Measurements from ENCODE around the gene GSK3B. TPM values are rescaled to one million over a fixed set of nuclear protein-coding genes. Genes with fewer than 3 reads are reported as not detected.

GSK3B gene
- total and polyA plus RNA-seq, 2 experiments from 2014 or later: 29.0 to 45.3 TPM

- no peaks in the 10 kb centered on the region for H3K36me3 ChIP-seq (ENCODE audit: insufficient read depth)
- no peaks in the 10 kb centered on the region for H3K27me3 ChIP-seq (ENCODE audit: insufficient read depth)
- peaks cover 40% of the 10 kb centered on the region for H4K20me1 ChIP-seq (replicated peaks; ENCODE audit: insufficient read depth)
- no peak overlapping the region; the same call in 1 of the 2 replicates for H3K4me2 ChIP-seq
- peak overlapping the region; percentile 6; the same call in 1 of the 2 replicates for H3K27ac Mint-ChIP-seq
- no peak for DNase-seq (ENCODE audit: low spot score)
- no peaks in the 10 kb centered on the region for H3F3A ChIP-seq (replicated peaks; ENCODE audit: low read depth)
- H3K4me1 Mint-ChIP-seq: peaks cover 17% of the 10 kb centered on the region; the same call in 2 of the 3 replicates
- peaks cover 7% of the 10 kb centered on the region; the same call in 1 of the 2 replicates for H3K4me1 ChIP-seq (ENCODE audit: insufficient read depth)
- TF ChIP-seq CTCF (conservative IDR thresholded peaks at IDR 0.05; ENCODE audit: low read depth in 2 of 2): no peak
- TF ChIP-seq POLR2AphosphoS5 (IDR thresholded peaks at IDR 0.05; ENCODE audit: low read depth): no peak
- no peak for TF ChIP-seq STAT1 (IDR thresholded peaks at IDR 0.05; ENCODE audit: unreplicated experiment)
- no peak for TF ChIP-seq EZH2phosphoT487 (IDR thresholded peaks at IDR 0.05; ENCODE audit: unreplicated experiment)
- TF ChIP-seq CREB1 (CRISPR knock-in tag; IDR thresholded peaks at IDR 0.05; ENCODE audit: low read depth): no peak
- TF ChIP-seq ZNF114 (CRISPR knock-in tag; IDR thresholded peaks at IDR 0.05): no peak
- no peak for TF ChIP-seq NANOG (IDR thresholded peaks at IDR 0.05; ENCODE audit: borderline replicate concordance)
- TF ChIP-seq, protein P1, sequence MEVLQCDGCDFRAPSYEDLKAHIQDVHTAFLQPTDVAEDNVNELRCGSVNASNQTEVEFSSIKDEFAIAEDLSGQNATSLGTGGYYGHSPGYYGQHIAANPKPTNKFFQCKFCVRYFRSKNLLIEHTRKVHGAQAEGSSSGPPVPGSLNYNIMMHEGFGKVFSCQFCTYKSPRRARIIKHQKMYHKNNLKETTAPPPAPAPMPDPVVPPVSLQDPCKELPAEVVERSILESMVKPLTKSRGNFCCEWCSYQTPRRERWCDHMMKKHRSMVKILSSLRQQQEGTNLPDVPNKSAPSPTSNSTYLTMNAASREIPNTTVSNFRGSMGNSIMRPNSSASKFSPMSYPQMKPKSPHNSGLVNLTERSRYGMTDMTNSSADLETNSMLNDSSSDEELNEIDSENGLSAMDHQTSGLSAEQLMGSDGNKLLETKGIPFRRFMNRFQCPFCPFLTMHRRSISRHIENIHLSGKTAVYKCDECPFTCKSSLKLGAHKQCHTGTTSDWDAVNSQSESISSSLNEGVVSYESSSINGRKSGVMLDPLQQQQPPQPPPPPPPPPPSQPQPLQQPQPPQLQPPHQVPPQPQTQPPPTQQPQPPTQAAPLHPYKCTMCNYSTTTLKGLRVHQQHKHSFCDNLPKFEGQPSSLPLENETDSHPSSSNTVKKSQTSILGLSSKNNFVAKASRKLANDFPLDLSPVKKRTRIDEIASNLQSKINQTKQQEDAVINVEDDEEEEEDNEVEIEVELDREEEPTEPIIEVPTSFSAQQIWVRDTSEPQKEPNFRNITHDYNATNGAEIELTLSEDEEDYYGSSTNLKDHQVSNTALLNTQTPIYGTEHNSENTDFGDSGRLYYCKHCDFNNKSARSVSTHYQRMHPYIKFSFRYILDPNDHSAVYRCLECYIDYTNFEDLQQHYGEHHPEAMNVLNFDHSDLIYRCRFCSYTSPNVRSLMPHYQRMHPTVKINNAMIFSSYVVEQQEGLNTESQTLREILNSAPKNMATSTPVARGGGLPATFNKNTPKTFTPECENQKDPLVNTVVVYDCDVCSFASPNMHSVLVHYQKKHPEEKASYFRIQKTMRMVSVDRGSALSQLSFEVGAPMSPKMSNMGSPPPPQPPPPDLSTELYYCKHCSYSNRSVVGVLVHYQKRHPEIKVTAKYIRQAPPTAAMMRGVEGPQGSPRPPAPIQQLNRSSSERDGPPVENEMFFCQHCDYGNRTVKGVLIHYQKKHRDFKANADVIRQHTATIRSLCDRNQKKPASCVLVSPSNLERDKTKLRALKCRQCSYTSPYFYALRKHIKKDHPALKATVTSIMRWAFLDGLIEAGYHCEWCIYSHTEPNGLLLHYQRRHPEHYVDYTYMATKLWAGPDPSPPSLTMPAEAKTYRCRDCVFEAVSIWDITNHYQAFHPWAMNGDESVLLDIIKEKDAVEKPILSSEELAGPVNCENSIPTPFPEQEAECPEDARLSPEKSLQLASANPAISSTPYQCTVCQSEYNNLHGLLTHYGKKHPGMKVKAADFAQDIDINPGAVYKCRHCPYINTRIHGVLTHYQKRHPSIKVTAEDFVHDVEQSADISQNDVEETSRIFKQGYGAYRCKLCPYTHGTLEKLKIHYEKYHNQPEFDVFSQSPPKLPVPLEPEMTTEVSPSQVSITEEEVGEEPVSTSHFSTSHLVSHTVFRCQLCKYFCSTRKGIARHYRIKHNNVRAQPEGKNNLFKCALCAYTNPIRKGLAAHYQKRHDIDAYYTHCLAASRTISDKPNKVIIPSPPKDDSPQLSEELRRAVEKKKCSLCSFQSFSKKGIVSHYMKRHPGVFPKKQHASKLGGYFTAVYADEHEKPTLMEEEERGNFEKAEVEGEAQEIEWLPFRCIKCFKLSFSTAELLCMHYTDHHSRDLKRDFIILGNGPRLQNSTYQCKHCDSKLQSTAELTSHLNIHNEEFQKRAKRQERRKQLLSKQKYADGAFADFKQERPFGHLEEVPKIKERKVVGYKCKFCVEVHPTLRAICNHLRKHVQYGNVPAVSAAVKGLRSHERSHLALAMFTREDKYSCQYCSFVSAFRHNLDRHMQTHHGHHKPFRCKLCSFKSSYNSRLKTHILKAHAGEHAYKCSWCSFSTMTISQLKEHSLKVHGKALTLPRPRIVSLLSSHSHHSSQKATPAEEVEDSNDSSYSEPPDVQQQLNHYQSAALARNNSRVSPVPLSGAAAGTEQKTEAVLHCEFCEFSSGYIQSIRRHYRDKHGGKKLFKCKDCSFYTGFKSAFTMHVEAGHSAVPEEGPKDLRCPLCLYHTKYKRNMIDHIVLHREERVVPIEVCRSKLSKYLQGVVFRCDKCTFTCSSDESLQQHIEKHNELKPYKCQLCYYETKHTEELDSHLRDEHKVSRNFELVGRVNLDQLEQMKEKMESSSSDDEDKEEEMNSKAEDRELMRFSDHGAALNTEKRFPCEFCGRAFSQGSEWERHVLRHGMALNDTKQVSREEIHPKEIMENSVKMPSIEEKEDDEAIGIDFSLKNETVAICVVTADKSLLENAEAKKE (CRISPR knock-in tag; IDR thresholded peaks at IDR 0.05): no peak
- TF ChIP-seq, protein P2, sequence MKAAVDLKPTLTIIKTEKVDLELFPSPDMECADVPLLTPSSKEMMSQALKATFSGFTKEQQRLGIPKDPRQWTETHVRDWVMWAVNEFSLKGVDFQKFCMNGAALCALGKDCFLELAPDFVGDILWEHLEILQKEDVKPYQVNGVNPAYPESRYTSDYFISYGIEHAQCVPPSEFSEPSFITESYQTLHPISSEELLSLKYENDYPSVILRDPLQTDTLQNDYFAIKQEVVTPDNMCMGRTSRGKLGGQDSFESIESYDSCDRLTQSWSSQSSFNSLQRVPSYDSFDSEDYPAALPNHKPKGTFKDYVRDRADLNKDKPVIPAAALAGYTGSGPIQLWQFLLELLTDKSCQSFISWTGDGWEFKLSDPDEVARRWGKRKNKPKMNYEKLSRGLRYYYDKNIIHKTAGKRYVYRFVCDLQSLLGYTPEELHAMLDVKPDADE (IDR thresholded peaks at IDR 0.05): no peak
- TF ChIP-seq JUNB (IDR thresholded peaks at IDR 0.05; ENCODE audit: unreplicated experiment): no peak
- no peak for TF ChIP-seq EZH2 (IDR thresholded peaks at IDR 0.05; ENCODE audit: low read depth, unreplicated experiment)
- no peak for TF ChIP-seq ZNF331 (CRISPR knock-in tag; IDR thresholded peaks at IDR 0.05; ENCODE audit: low read depth)
- TF ChIP-seq, protein P3, sequence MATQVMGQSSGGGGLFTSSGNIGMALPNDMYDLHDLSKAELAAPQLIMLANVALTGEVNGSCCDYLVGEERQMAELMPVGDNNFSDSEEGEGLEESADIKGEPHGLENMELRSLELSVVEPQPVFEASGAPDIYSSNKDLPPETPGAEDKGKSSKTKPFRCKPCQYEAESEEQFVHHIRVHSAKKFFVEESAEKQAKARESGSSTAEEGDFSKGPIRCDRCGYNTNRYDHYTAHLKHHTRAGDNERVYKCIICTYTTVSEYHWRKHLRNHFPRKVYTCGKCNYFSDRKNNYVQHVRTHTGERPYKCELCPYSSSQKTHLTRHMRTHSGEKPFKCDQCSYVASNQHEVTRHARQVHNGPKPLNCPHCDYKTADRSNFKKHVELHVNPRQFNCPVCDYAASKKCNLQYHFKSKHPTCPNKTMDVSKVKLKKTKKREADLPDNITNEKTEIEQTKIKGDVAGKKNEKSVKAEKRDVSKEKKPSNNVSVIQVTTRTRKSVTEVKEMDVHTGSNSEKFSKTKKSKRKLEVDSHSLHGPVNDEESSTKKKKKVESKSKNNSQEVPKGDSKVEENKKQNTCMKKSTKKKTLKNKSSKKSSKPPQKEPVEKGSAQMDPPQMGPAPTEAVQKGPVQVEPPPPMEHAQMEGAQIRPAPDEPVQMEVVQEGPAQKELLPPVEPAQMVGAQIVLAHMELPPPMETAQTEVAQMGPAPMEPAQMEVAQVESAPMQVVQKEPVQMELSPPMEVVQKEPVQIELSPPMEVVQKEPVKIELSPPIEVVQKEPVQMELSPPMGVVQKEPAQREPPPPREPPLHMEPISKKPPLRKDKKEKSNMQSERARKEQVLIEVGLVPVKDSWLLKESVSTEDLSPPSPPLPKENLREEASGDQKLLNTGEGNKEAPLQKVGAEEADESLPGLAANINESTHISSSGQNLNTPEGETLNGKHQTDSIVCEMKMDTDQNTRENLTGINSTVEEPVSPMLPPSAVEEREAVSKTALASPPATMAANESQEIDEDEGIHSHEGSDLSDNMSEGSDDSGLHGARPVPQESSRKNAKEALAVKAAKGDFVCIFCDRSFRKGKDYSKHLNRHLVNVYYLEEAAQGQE (IDR thresholded peaks at IDR 0.05; ENCODE audit: unreplicated experiment): no peak
- H3K4me3 ChIP-seq: no peak overlapping the region
- no peaks in the 10 kb centered on the region for H3K27me3 Mint-ChIP-seq (ENCODE audit: insufficient read depth, low read depth, poor library complexity)
- no peaks in the 10 kb centered on the region for H3K9me2 ChIP-seq (ENCODE audit: insufficient read depth)
- H3K27ac ChIP-seq (ENCODE audit: low read depth): no peak overlapping the region
- H3K4me3 Mint-ChIP-seq: no peak overlapping the region
- H3K36me3 Mint-ChIP-seq (ENCODE audit: low read depth): peaks cover 16% of the 10 kb centered on the region
- no peak overlapping the region for H2AFZ ChIP-seq
- H3K79me2 ChIP-seq (replicated peaks; ENCODE audit: insufficient read depth): peaks cover 100% of the 10 kb centered on the region
- no peak for ATAC-seq
- peaks cover 5% of the 10 kb centered on the region for H3K9me3 Mint-ChIP-seq
Observed at GRCh38 chr3:120059081-120059864, 35.0 kb downstream of the GSK3B start.

All from GM23338 (cell line).